Panc1 (cell line): ENCODE data around the gene LACTBL1.

Experiments
- POLR2AphosphoS5 ChIP-seq: IDR thresholded peaks from 2 replicates; pipeline ENCODE4 v1.6.1; 2012; ENCODE audit warnings: mild to moderate bottlenecking, low read depth, low read length, moderate library complexity
- TCF7L2 ChIP-seq: IDR thresholded peaks from 2 replicates; pipeline ENCODE4 v1.6.1; 2011; ENCODE audit warnings: mild to moderate bottlenecking, low read depth, low read length, inconsistent platforms
- TF ChIP-seq, protein P1 (sequence below): fragments of 450-650 bp; IDR thresholded peaks from 2 replicates; pipeline ENCODE4 v1.5.1; 2017; ENCODE audit warnings: mild to moderate bottlenecking
- TF ChIP-seq, protein P2 (sequence below), 2 experiments: IDR thresholded peaks; 2 replicates each; pipeline ENCODE4 v1.6.1; 2011 to 2012; ENCODE audit warnings: low read depth in 2 of 2, control low read depth in 1 of 2, low read length in 1 of 2, mild to moderate bottlenecking in 1 of 2, moderate library complexity in 1 of 2; ENCODE audit not compliant: insufficient read depth in 1 of 2

DNA sequence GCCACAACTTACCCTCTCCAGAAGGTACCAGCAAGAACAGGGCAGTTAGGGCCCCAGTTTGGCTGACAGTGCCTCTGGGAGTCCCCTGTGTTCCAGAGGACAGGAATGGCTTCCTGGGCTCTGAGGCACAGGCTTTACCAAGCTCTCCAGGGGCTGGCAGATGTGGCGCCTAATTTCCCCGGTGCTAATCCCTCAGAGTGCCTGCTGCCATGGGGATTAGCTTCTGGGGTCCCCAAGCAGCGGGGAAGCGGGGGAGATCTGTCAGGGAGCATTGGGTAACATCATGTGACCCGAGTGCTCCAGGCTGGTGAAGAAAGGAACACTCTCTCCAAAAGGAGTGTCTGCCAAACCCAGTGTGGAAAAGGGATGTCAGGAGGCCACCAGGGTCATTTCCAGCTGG lies at the start of gene LACTBL1:
- TF ChIP-seq, protein P1, sequence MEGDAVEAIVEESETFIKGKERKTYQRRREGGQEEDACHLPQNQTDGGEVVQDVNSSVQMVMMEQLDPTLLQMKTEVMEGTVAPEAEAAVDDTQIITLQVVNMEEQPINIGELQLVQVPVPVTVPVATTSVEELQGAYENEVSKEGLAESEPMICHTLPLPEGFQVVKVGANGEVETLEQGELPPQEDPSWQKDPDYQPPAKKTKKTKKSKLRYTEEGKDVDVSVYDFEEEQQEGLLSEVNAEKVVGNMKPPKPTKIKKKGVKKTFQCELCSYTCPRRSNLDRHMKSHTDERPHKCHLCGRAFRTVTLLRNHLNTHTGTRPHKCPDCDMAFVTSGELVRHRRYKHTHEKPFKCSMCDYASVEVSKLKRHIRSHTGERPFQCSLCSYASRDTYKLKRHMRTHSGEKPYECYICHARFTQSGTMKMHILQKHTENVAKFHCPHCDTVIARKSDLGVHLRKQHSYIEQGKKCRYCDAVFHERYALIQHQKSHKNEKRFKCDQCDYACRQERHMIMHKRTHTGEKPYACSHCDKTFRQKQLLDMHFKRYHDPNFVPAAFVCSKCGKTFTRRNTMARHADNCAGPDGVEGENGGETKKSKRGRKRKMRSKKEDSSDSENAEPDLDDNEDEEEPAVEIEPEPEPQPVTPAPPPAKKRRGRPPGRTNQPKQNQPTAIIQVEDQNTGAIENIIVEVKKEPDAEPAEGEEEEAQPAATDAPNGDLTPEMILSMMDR: no peak
- TF ChIP-seq POLR2AphosphoS5 (no peak), TCF7L2 (no peak)
- TF ChIP-seq, protein P2, sequence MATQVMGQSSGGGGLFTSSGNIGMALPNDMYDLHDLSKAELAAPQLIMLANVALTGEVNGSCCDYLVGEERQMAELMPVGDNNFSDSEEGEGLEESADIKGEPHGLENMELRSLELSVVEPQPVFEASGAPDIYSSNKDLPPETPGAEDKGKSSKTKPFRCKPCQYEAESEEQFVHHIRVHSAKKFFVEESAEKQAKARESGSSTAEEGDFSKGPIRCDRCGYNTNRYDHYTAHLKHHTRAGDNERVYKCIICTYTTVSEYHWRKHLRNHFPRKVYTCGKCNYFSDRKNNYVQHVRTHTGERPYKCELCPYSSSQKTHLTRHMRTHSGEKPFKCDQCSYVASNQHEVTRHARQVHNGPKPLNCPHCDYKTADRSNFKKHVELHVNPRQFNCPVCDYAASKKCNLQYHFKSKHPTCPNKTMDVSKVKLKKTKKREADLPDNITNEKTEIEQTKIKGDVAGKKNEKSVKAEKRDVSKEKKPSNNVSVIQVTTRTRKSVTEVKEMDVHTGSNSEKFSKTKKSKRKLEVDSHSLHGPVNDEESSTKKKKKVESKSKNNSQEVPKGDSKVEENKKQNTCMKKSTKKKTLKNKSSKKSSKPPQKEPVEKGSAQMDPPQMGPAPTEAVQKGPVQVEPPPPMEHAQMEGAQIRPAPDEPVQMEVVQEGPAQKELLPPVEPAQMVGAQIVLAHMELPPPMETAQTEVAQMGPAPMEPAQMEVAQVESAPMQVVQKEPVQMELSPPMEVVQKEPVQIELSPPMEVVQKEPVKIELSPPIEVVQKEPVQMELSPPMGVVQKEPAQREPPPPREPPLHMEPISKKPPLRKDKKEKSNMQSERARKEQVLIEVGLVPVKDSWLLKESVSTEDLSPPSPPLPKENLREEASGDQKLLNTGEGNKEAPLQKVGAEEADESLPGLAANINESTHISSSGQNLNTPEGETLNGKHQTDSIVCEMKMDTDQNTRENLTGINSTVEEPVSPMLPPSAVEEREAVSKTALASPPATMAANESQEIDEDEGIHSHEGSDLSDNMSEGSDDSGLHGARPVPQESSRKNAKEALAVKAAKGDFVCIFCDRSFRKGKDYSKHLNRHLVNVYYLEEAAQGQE (IDR thresholded peaks at IDR 0.05; ENCODE audit: insufficient read depth in 1 of 2, low read depth in 2 of 2, low read length in 1 of 2): no peak
